G401 (cell line): ENCODE measurements around the gene JAG1. TPM values are rescaled to one million over a fixed set of nuclear protein-coding genes. Genes with fewer than 3 reads are reported as not detected.

Experiments used
- DNase-seq: peaks from one replicate; pipeline ENCODE4 v3.0.0-alpha.2; 2015; ENCODE audit warnings: low spot score
- in situ Hi-C: cut with HindIII; loops from 2 replicates; pipeline ENCODE4 v1.10.0; 2016; ENCODE audit warnings: low sequenced_read_pairs, mixed read lengths
- total RNA-seq: library from RNA; depleted of rRNA; stranded (reverse); fragments of >200 nt; shearing (Covaris generic); gene quantifications from 2 replicates; pipeline ENCODE4 v1.2.3, GENCODE V29; 2014

The JAG1 gene
- total RNA-seq, 1 experiment from 2014 or later: not detected

DNA sequence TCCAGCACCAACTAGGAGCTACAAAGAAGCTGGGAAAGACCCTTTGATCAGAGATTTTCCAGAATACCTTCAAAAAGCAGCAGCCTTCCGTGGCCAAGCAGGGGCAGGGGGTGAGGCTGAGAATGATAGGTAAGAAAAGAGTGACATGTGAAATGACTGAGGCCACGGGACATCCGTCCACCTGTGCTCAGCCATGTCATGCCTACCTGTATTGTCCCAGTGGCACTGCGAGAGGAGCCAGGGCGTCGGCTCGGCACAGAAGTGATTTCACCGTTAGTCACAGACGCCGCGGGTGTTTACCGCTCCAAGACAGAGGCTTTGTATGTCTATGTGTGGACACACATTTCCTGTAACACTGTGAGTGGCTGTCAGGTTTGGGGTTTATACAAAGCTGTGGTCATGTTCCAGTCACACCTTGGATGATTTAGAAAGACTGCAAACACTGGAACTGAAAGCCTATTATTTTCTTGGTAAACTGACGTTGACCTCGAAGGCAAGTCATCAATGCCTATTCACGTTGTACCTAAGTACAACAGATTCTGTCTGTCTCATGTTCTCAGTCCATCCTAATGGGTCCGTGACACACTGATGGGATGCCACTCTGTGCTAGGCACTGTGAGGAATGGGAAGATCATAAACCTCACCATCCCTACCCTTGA lies 32.1 kb upstream of the JAG1 start:
- no peak for DNase-seq
- in situ Hi-C loops: no loop called here

DNA sequence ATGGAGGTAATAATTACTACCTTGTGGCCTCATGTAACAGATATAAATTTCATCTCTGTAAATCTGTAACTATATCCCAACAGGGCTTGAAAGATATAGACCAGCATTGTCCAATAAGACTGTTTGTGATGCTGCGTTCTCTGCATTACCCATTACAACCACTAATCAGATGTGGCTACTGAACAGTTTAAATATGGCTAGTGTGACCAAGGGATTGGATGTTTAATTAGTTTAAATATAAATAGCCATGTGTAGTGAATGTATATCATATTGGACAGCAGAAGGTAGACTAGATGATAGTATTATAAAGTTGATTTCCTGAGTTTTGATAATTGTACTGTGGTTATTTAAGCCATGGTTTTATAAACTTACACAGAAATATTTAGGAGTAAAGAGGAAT lies 27.8 kb upstream of the JAG1 start:
- no peak for DNase-seq
- in situ Hi-C loops: no loop called here

DNA sequence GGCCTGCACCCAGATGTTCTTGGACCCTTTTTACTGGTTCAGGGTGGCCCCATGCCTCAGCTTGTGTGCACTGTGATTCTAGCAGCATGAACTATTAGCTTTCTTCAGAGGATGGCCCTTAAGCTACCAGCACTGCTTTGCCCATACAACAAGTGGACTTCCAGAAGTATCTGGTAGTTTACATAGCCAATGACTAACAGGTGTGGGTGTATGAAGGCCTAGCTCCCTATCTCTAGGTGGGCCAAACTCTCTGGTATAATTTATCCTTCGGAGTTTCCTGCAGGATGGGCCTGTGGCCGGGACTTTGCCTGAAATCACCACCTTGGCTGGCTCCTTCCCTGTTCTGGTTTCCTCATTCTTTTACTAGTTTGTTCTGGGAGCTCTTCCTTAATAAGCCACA lies 26.1 kb upstream of the JAG1 start:
- in situ Hi-C loops: no loop called here
- no peak for DNase-seq

DNA sequence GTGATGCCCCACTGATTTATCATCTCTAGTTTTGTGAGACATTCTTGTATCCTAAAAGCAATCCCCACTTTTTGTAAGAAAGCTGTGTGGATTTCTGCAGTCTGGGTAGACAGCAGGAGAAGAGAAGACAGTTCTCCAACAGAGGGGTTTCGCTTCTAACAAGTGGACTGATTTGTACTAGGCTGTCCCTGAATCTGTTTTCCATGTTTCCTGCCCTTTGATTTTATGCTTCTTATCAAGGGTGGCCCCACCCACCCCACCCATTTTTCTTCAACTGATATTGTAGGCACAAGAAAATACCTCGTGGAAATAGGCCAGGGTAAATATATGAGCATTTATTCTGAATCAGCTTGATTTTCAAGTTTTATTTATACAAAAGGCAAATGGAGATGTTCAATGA lies 25.7 kb upstream of the JAG1 start:
- in situ Hi-C loops: no loop called here
- DNase-seq: no peak

DNA sequence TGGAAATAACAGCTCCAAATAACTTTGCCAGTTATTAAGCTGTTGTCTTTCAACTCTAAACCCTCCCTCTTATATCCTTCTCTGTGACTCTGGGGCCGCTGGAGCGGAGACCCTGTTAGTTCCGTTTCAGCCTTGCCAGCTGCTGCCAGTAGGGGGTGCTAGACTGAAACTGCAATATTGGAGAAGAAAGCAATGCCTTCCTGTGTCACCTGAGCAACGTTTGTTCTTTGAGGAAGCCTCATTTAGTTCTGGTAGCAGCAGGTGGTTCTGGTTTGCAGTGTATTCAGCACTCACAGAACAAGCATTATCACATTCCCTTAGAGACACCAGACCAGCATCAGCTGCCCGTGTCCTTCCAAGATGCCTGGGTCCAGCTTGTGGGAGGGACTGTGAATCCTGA lies 22.9 kb upstream of the JAG1 start:
- in situ Hi-C loops: no loop called here
- no peak for DNase-seq

DNA sequence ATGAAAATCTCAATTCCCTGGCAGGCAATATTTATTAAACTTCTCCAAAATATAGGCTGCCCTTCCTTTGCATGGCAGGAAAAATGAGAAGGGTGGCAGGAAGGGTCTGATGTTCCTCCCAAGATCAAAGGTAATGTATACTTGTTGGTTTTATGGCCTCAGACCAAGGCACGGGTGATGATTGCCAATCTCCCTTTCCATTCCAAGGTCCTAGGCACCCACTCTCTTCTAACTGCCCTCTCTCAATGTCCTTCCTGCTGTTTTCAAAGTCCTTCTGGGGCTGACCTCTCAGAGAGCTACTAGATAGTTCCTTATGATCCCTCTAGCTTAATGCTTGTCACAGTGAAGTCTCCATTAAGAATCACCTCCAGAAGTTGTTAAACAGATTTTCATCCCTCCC lies 15.6 kb upstream of the JAG1 start:
- no peak for DNase-seq
- in situ Hi-C loops: no loop called here

DNA sequence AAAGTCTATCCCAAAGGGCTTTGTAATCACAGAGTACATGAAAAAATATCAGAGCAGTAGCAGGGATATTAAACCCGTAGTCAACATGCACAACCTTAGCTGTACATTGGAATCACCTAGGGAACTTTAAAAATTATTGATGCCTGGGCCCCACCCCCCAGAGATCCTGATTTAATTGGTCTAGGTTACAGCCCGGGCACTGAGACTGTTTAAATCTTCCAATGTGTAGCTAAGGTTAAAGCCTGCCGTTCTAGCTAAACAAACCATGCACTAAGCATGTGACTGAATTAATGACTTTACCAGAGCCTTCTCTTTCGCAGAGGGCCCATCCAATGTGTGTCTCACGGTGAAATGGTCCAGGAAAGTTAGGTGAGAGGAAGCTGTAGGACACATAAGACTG lies 14.1 kb upstream of the JAG1 start:
- DNase-seq: no peak
- in situ Hi-C loops: no loop called here

DNA sequence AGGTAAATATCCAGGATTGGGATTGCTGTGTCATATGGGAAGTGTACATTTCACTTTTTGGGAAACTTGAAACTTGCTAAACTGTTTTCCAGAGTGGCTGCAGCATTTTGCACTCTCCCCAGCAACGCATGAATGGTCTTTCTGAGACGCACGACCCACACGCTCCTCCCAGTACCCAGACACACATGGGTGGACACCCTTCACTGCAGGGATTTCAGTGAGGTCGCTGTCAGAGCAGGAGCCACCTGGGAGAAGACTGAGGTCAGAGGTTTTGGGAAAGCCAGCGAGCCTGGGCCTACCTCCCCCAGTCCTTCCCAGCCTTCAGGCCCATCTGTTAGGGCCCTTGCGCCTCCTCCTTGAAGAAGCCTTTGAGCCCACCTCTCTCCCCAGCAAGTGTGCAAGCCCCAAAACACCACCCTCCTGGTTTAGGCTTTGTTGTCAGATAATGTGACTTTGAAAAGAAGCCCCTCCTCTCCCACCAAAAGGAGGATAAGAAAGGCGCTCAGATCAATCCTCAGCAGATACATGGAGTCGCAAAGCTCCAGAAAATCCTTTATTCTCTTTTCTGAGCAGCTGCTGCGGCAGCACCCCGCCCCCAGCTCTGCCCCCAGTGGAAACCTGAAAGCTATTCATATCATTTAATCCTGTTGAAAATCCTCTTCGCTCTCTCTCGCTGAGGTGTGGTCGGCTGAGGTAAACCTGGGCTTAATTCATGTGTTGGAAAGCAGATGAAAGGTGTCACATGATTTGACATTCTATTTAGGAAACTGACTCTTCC lies 12.7 kb upstream of the JAG1 start:
- DNase-seq: no peak
- in situ Hi-C loops: no loop called here

DNA sequence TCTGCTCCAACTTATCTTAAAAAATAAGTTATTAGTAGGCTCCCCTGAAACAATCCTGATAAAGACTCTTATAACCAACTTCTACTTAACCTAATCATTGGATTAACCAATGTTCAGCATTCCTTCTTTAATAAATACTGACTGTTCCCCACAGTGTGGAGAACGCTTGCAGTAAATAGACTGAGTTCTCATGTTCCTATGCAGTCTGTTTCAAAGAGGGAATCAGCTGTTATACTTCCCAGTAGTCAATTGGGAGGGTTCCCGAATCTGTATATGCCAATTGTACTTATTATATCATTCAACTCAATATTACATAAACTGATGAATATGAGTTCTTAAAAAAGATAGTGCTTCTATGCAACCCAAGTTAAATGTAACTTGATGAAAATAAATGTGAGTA lies 9.7 kb upstream of the JAG1 start:
- in situ Hi-C loops: no loop called here
- no peak for DNase-seq

DNA sequence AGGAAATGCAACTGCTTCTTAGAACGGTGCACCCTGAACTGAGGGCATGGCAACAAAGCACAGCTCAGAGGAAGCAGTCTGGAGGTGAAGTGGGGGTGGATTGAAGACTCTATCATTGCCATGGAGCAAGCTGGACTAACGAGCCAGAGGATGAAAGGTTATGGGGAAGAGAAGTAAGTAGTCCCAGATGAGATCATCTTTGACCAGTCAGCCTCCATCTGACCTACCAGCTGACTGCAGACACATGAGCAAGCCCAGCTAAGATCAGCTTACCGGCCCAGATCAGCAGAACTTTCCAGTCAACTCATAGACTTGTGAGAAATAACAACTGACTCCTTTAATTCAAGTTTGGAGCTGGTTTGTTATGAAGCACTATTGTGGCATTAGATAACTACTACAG lies 9.1 kb upstream of the JAG1 start:
- in situ Hi-C loops: no loop called here
- DNase-seq: no peak

DNA sequence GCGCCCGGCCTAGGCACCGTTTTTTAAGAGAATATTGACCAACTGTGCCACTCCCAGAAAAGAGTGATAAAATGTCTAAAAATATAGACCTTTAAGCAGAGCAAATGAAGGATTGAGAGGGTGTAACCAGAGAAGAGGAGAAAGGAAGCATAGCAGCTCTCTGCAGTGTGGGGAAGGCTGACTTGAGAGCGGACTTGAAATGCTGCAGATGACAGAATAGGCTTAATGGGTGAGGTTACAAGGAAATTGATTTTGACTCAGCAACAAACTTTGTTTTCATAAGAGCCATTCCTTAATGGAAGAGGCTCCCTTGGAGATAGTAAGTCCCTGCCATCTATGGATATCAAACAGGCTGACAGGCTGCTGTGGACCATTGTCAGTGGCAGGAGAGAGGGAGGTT lies 7.7 kb upstream of the JAG1 start:
- no peak for DNase-seq
- in situ Hi-C loops: no loop called here

DNA sequence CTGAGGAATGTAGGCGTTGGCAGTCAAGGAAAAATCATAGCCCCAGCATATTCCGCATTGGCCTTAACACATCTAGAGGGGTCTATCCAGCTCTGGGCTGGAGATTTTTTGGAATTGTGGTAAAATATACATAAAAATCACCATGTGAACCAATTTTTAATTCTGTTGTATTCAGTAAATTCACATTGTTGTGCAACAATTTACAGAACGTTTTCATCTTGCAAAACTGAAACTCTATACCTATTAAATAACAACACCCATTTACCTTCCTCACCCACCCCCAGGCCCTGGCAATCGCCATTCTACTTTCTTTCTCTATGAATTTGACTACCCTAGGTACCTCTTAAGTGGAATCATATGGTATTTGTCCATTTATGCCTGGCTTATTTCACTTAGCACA lies 6.8 kb upstream of the JAG1 start:
- in situ Hi-C loops: no loop called here
- DNase-seq: no peak

DNA sequence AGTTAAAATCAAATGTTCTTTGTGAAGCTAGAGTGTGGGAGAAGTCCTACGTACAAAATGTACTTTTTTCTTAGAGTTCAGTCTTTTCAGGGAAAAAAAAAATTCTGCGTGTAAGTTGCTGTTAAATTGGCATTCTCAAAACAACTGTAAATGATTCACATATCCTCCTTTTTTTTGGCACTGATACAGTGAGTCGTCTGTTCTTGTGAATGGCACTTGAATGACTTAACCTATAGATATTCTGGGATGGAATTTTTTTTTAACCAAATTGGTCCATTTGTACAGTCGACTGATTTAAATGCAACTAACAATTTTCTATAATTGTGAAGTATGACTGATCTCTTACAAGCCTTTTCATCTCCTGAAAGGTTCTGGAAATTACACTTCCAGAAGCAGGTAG lies 5.5 kb upstream of the JAG1 start:
- in situ Hi-C loops: no loop called here

DNA sequence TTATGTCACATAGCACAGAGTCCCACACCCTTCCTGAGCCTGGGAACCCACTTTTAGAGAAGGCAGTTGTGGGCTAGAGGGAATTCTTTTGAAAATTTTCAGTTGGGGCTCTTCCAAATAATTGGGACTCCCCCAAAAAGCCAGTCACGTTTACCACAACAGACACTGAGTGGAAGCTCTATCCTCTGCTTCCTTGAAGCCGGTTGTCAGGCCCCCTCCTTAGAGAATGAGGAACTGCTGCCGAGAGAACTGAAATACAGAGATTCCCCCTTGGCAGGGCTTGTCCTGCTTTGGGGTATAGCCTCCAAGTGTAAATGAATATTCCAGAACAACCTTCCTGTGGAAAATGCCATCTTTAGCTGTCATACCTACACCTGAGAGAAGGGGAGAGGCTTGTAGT lies 2.7 kb upstream of the JAG1 start:
- DNase-seq: no peak
- in situ Hi-C loops: no loop called here

More for the DNA sequence above, 5.5 kb upstream of the JAG1 start:
- no peak for DNase-seq

DNA sequence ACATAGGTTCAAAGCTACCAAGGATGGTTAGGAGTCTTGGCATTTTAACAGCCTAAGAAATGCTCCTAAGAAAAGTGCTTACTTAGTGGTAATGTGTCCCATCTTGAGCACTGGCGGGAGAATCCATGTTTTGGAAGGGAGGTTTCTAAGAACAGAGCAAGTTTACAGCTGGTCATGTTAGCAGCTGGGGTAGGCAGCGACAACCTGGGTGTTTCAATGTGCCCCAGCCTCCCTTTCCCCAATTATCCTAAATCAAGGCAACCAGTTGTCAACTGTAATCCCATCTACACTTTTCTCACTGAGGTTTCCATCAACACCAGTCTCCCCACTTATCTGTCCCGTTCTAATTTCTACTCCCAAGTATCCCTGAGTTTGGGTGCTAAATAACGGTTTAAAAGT lies 1.6 kb upstream of the JAG1 start:
- in situ Hi-C loops: no loop called here
- no peak for DNase-seq

DNA sequence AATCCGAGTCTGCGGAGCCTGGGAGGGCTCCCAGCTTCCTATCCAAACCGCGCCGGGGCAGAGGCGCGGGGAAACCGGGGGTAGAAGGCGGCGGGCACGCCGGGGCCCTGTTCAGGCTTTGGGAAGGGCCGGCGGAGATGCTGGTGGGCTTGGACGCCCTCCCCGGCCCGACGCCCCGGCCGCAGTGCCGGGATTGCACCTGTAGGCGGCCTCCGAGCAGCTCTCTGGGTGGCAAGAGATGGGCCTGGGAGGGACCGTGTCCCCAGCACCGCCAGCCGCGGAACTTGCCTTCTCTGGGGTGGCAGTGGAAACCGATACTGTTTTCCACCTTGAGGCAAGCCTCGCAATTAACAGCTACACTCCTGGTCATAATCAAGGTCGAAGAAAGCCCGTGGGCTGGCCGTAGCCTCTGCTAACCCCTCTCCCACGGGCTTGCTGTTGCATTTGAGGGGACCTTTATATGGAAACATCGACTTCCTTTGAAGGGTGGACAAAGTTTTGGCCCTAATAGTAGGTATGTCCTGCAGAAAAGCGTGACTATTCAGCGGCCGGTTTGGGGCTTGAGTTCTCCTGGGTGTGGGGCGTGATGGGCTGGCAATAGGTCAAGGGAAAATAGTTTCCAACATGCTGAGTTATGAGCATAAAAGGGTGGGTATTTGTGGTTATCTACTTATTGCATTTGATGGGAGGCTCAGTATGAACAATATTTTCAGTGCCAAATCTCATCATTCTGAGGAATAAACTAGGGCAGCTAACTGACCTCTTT lies 1.1 kb upstream of the JAG1 start:
- in situ Hi-C loops: no loop called here
- no peak for DNase-seq

DNA sequence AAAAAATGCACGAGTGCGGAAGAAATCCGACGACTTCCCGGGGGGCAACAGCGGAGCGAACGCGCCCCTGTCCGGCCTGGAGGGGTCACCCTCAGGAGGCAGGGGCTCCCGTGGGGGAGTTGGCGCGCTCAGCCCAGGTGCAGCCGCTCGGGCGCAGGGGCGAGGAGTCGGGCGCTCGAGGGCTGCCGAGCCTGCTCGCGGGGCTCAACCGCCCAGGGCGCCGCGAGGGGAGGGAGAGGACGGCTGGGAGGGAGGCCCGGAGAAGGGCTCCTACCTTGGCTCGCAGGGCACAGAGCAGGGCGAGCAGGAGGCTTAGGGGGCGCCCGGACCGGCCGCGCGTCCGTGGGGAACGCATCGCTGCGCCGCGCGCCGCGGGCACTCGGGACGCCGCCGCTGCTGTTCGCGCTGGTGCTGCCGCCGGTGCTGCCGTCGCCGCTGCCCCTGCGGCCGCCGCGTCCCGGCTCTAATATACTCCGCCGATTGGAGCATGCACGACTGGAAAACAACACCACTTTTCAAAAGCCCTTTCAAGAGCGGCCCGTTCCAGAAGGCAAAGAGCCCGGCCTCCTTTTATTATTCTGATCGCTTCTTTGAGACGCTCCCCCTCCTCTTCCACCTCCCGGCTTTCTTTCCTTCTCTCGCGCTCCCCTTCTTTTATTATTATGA lies 490 bp downstream of the JAG1 start:
- in situ Hi-C loops: no loop called here
- peak; percentile 24 for DNase-seq

DNA sequence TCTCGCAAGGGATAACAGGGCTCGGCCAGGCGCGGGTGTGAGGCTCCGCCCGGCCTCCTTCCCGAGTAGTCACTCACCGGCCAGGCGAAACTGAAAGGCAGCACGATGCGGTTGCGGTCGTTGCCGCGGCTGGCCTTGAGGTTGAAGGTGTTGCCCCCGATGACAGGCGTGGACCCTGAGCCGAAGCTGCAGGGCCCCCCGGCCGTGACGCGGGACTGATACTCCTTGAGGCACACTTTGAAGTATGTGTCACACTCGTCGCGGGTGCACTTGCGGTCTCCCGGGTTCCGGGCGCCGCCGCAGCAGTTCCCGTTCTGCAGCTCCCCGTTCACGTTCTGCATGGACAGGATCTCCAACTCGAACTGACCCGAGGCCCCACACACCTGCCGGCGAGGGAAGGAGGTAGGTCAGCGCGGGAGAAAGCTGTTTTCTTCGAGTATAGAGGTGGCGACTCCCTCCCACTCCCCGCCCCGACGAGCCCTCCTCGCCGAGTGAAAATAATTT lies 1.1 kb downstream of the JAG1 start:
- in situ Hi-C loops: no loop called here
- DNase-seq: no peak

DNA sequence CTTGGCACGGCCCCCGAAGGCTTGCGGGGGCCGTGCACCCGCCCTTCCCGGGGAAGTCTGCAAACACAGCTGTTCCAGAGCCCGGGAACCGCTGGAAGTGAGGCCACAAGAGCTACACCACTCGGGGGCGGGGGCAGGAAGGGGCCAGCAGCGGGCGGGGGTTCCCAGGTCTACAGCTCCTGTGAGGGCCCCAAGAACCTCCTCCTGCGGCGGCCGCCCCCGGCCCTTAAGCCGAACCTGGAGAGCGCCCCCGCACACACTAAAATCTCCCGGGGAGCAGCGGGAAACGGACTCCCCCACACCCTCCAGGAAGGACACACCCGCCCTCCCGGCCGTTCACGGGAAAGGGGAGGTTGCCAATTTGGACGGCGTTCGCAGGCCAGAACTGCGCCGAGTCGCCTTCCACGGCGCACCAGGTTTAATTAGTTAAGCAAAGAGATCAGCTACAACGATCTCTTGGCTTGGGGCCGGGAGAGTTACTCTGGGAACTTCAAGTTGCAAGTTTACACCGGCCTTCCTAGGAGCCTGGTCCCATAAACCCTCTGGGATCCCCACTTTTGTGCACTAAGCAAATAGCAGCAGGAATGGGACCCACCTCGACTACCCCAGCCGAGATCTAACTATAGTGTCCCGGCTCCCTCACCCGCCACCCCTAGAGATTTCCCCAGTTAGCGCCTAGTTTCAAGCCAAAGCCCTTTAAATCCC lies 1.7 kb downstream of the JAG1 start:
- in situ Hi-C loops: no loop called here
- DNase-seq: no peak
